ENCODE data around the gene HLA-A.

Gene HLA-A

GRCh38 chr6:29942275-29943052 lies at the start of gene HLA-A:
HLA-A (plus strand) TSS chr6:29942532; CDS start chr6:29942554, 22 bp downstream.
- TF ChIP-seq SUZ12 (IDR thresholded peaks at IDR 0.05; ENCODE audit: extremely low read depth, insufficient read depth, insufficient read length) (no peak), YY1 (IDR thresholded peaks at IDR 0.05; ENCODE audit: insufficient read depth, insufficient read length) (no peak), ZNF274 (IDR thresholded peaks at IDR 0.05; ENCODE audit: low read depth, low read length) (no peak)
- Histone ChIP-seq H3K27me3 (ENCODE audit: insufficient read depth, insufficient read length) (peaks cover 3% of the 10 kb centered on the region), H3K36me3 (ENCODE audit: insufficient read depth, insufficient read length, low read length) (peaks cover 30% of the 10 kb centered on the region), H3K4me1 (ENCODE audit: insufficient read depth, insufficient read length) (no peaks in the 10 kb centered on the region), H3K9ac (ENCODE audit: insufficient read length, low read depth) (peak within 1 kb of the TSS; percentile 76), H3K9me3 (ENCODE audit: insufficient read depth, low read length) (no peaks in the 10 kb centered on the region), H3K4me3 (ENCODE audit: insufficient read length, low read depth) (peak within 1 kb of the TSS; percentile 70)
- peak; percentile 77 for DNase-seq (ENCODE audit: low read depth, low spot score)

GRCh38 chr6:29892696-29893095 lies 49.6 kb upstream of the HLA-A start:
- no peaks in the 10 kb centered on the region for H3K36me3 ChIP-seq (ENCODE audit: insufficient read depth, insufficient read length, low read length)
- TF ChIP-seq ZNF274 (IDR thresholded peaks at IDR 0.05; ENCODE audit: low read depth, low read length) (no peak), YY1 (IDR thresholded peaks at IDR 0.05; ENCODE audit: insufficient read depth, insufficient read length) (no peak), SUZ12 (IDR thresholded peaks at IDR 0.05; ENCODE audit: extremely low read depth, insufficient read depth, insufficient read length) (no peak)
- no peaks in the 10 kb centered on the region for H3K9me3 ChIP-seq (ENCODE audit: insufficient read depth, low read length)
- H3K4me1 ChIP-seq (ENCODE audit: insufficient read depth, insufficient read length), result no peaks in the 10 kb centered on the region
- H3K9ac ChIP-seq (ENCODE audit: insufficient read length, low read depth), result no peak overlapping the region
- DNase-seq (ENCODE audit: low read depth, low spot score), result no peak
- peaks cover 5% of the 10 kb centered on the region for H3K27me3 ChIP-seq (ENCODE audit: insufficient read depth, insufficient read length)
- H3K4me3 ChIP-seq (ENCODE audit: insufficient read length, low read depth), result no peak overlapping the region

DNA sequence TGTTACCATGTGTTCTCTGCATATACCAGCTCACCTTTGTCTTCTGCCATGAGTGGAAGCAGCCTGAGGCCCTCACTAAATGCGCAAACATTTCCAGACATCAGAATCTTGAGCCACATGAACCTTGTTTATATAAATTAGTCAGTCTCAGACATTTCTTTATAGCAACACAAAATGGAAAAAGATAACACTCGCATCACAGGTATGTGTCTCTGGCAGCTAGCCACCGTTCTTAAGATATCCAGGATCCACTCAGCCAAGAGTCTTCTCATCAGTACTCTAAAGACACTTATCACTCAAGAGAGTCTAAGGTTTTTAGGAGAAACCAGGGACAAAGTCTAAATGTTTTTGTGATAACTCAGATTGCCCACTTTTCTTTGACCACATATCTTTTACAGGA lies 43.1 kb upstream of the HLA-A start:
- Histone ChIP-seq H3K4me3 (ENCODE audit: insufficient read length, low read depth) (no peak overlapping the region), H3K9me3 (ENCODE audit: insufficient read depth, low read length) (no peaks in the 10 kb centered on the region), H3K4me1 (ENCODE audit: insufficient read depth, insufficient read length) (no peaks in the 10 kb centered on the region), H3K9ac (ENCODE audit: insufficient read length, low read depth) (no peak overlapping the region), H3K36me3 (ENCODE audit: insufficient read depth, insufficient read length, low read length) (no peaks in the 10 kb centered on the region), H3K27me3 (ENCODE audit: insufficient read depth, insufficient read length) (no peaks in the 10 kb centered on the region)
- no peak for DNase-seq (ENCODE audit: low read depth, low spot score)
- TF ChIP-seq YY1 (IDR thresholded peaks at IDR 0.05; ENCODE audit: insufficient read depth, insufficient read length) (no peak), ZNF274 (IDR thresholded peaks at IDR 0.05; ENCODE audit: low read depth, low read length) (no peak), SUZ12 (IDR thresholded peaks at IDR 0.05; ENCODE audit: extremely low read depth, insufficient read depth, insufficient read length) (no peak)

- no peaks in the 10 kb centered on the region for H3K4me1 ChIP-seq (ENCODE audit: insufficient read depth, insufficient read length)
- no peak for TF ChIP-seq SUZ12 (IDR thresholded peaks at IDR 0.05; ENCODE audit: extremely low read depth, insufficient read depth, insufficient read length)
- no peak for TF ChIP-seq ZNF274 (IDR thresholded peaks at IDR 0.05; ENCODE audit: low read depth, low read length)
- no peak for TF ChIP-seq YY1 (IDR thresholded peaks at IDR 0.05; ENCODE audit: insufficient read depth, insufficient read length)
- H3K9me3 ChIP-seq (ENCODE audit: insufficient read depth, low read length), result no peaks in the 10 kb centered on the region
- DNase-seq (ENCODE audit: low read depth, low spot score), result no peak
- H3K4me3 ChIP-seq (ENCODE audit: insufficient read length, low read depth), result no peak overlapping the region
- no peaks in the 10 kb centered on the region for H3K36me3 ChIP-seq (ENCODE audit: insufficient read depth, insufficient read length, low read length)
- no peaks in the 10 kb centered on the region for H3K27me3 ChIP-seq (ENCODE audit: insufficient read depth, insufficient read length)
- H3K9ac ChIP-seq (ENCODE audit: insufficient read length, low read depth), result no peak overlapping the region
Observed at GRCh38 chr6:29905286-29905685, 37.0 kb upstream of the HLA-A start.

- no peak overlapping the region for H3K4me3 ChIP-seq (ENCODE audit: insufficient read length, low read depth)
- H3K9me3 ChIP-seq (ENCODE audit: insufficient read depth, low read length), result no peaks in the 10 kb centered on the region
- no peaks in the 10 kb centered on the region for H3K36me3 ChIP-seq (ENCODE audit: insufficient read depth, insufficient read length, low read length)
- no peaks in the 10 kb centered on the region for H3K4me1 ChIP-seq (ENCODE audit: insufficient read depth, insufficient read length)
- H3K9ac ChIP-seq (ENCODE audit: insufficient read length, low read depth), result no peak overlapping the region
- no peak for DNase-seq (ENCODE audit: low read depth, low spot score)
- TF ChIP-seq SUZ12 (IDR thresholded peaks at IDR 0.05; ENCODE audit: extremely low read depth, insufficient read depth, insufficient read length), result no peak
- no peak for TF ChIP-seq YY1 (IDR thresholded peaks at IDR 0.05; ENCODE audit: insufficient read depth, insufficient read length)
- no peak for TF ChIP-seq ZNF274 (IDR thresholded peaks at IDR 0.05; ENCODE audit: low read depth, low read length)
- no peaks in the 10 kb centered on the region for H3K27me3 ChIP-seq (ENCODE audit: insufficient read depth, insufficient read length)
Observed at GRCh38 chr6:29907637-29908340, 34.5 kb upstream of the HLA-A start.

- no peak for TF ChIP-seq YY1 (IDR thresholded peaks at IDR 0.05; ENCODE audit: insufficient read depth, insufficient read length)
- TF ChIP-seq SUZ12 (IDR thresholded peaks at IDR 0.05; ENCODE audit: extremely low read depth, insufficient read depth, insufficient read length), result no peak
- TF ChIP-seq ZNF274 (IDR thresholded peaks at IDR 0.05; ENCODE audit: low read depth, low read length), result no peak
- Histone ChIP-seq H3K9me3 (ENCODE audit: insufficient read depth, low read length) (no peaks in the 10 kb centered on the region), H3K9ac (ENCODE audit: insufficient read length, low read depth) (no peak overlapping the region), H3K4me3 (ENCODE audit: insufficient read length, low read depth) (no peak overlapping the region), H3K4me1 (ENCODE audit: insufficient read depth, insufficient read length) (no peaks in the 10 kb centered on the region), H3K36me3 (ENCODE audit: insufficient read depth, insufficient read length, low read length) (no peaks in the 10 kb centered on the region), H3K27me3 (ENCODE audit: insufficient read depth, insufficient read length) (no peaks in the 10 kb centered on the region)
- DNase-seq (ENCODE audit: low read depth, low spot score), result no peak
Observed at GRCh38 chr6:29908341-29908662, 34.0 kb upstream of the HLA-A start.

GRCh38 chr6:29908710-29909109 lies 33.6 kb upstream of the HLA-A start:
- TF ChIP-seq ZNF274 (IDR thresholded peaks at IDR 0.05; ENCODE audit: low read depth, low read length) (no peak), SUZ12 (IDR thresholded peaks at IDR 0.05; ENCODE audit: extremely low read depth, insufficient read depth, insufficient read length) (no peak), YY1 (IDR thresholded peaks at IDR 0.05; ENCODE audit: insufficient read depth, insufficient read length) (no peak)
- H3K27me3 ChIP-seq (ENCODE audit: insufficient read depth, insufficient read length), result no peaks in the 10 kb centered on the region
- no peak for DNase-seq (ENCODE audit: low read depth, low spot score)
- no peaks in the 10 kb centered on the region for H3K9me3 ChIP-seq (ENCODE audit: insufficient read depth, low read length)
- no peak overlapping the region for H3K9ac ChIP-seq (ENCODE audit: insufficient read length, low read depth)
- no peaks in the 10 kb centered on the region for H3K36me3 ChIP-seq (ENCODE audit: insufficient read depth, insufficient read length, low read length)
- no peaks in the 10 kb centered on the region for H3K4me1 ChIP-seq (ENCODE audit: insufficient read depth, insufficient read length)
- H3K4me3 ChIP-seq (ENCODE audit: insufficient read length, low read depth), result no peak overlapping the region

Measured in NT2/D1 (cell line).